GM21737 (cell line): ENCODE data around the gene STK32A.
A peak's percentile ranks its signal among the peaks of the same experiment; 100 is the strongest.

ENCODE experiments used
- ATAC-seq: cut with Tn5 transposase; IDR thresholded peaks from one replicate; pipeline ENCODE4 v1.9.1; 2021; ENCODE audit warnings: mild to moderate bottlenecking, moderate library complexity; ENCODE audit not compliant: unreplicated experiment

STK32A gene

GRCh38 chr5:147388184-147389108 is 153.6 kb downstream of the STK32A start:
- no peak for ATAC-seq

GRCh38 chr5:147390654-147391225 is 155.9 kb downstream of the STK32A start:
- ATAC-seq: no peak

DNA sequence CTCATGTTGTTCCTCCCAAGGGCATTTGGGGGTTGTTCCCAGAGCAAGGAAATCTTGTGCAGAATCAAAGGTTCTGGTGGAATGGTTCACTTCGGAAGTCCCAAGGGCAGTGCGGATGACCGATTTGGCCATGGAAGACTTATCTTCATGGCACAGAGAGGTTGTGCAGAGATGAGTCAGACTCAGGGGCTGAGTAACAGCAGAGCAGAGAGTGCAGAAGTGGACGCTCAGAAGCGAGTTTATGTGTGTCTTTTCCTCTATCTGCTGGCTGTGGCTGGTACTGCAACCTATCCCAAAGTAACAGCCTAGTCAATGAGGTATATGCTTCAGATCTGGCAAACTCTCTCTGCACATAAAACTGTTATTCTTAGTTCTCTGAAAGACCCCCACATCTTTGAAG is 157.0 kb downstream of the STK32A start:
- ATAC-seq: peak; percentile 78

DNA sequence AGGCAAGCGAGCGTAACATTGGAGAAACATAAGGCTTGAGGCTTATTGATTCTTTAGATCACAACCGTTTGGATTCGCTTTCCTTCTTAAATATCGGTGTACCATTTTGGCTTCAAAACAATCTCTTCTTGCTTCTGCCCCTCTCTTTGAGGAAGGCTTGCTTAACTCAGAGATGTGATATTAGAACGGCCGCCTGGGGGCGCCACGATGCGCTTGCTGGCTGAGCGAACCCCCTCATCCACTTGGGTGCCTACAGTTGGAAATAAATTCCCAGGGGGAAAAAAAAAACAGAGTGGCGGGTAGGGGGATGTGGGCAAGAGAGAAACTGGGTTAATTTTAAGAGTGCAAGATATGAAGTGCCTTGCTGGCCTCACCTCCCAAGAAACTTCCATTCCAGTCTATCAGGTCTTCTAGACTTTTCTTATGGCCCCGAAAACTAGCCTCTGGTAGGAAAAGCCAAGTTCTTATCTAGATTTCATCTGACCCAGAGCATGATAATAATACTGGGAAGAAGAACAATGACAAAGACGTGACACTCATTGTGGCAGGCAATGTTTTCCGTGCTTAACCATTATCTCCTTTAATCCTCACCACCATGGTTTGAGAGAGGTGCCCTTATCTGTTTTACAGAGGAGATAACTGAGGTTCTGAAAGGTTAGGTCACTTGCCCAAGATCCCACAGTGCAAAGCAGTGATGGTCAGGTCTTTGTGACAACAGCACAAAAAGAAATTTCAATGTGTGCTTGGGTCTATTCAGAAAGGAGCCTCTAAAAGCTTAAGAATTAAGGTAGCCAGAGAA is 159.2 kb downstream of the STK32A start:
- no peak for ATAC-seq

DNA sequence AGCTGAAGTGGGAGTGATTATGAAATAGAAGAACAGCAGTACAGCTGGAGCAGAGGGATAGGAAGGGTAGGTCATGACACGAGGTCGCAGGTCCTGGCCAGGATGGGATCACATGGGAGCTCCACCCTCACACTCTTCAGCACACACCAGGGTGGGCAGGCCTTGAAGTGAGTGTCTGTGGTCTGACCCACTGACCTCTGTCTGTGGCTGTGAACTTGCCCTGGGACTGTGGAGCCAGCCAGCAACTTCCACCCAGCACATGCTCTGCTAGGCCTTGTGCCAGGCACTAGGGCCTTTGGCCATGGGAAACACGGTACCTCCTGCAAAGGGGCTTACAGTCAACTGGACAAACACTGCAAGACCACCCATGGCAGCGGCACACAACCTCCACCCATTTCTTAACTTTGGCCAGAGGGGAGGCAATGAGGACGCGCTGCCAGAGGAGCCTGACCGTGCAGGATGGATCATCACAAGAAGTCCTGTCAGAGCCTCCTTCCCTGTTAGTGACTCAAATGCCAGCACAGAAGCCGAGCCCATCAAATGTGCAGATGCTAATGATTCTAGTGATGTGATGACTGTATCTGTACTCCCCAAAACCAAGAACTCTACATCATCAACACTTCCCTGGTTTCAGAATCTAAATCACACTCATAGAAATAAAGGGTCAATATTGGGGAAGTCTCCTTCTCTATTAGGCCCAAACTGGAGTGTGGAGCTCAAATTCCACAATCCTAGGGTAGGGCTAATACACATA is 161.4 kb downstream of the STK32A start:
- no peak for ATAC-seq

DNA sequence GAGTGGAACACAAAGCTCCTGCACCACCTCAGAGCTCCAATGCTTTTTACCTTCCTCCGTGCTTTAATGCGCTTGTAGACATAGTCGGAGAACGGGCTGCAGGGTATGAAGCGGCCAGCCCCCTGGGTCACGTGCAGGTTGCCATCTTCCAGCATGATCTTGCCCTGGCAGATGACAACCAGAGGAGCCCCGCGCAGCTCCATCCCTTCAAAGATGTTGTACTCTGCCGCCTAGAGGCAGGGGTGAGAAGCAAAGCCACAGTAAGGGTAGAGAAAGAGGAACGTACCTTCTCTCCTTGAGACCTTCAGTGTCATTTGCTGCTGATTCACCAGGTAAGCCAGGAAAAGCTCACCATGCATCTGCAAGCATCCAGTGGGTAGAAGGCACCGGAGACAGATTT is 162.8 kb downstream of the STK32A start:
- no peak for ATAC-seq

DNA sequence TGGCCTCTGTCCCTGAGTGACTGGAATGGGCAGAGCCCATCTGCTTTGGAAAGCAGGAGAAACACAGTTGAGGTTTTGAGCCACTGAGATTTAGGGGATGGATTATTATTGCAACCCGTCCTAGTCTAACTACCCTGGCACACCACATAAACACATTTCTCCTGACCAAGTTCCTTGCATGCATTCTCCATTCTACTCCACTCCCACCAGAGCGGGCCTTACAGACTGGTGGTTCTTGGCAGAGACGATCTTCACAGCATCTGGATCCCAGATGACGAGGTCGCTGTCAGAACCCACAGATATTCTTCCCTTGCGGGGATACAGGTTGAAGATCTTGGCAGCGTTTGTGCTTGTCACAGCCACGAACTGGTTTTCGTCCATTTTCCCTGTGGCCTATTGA is 164.0 kb downstream of the STK32A start:
- no peak for ATAC-seq

DNA sequence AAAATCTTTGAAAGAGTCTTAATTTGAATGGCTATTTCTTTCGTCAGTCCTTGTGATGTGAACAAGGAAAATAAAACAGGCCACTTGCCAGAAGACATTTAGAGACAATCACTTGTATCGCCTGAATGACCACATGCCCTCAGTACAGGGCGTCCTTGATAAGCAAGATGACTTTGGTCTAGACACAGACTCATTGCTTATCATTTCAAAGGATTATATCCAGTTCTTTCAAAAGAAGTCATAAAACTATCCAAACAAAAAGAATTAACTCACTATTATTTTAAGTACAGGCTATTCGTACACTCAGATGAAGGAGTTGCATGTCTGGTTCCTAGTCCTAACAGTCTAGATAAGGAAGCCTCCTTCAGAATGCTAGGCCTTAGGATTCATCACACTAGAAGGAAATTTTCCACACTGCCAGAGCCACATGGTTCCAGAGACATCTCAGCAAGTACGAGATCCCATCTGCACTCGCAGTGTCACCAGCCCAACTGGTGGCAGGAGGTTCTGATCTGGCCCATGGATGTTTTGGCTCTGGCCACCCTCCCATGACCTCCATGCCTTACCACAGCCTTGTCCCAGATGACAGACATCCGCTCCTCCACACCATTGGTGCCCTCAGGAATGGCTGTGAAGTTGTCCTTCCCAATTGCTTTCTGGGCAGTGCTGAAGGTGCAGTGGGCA is 165.4 kb downstream of the STK32A start:
- no peak for ATAC-seq

- no peak for ATAC-seq
Observed at GRCh38 chr5:147400881-147401280, 166.1 kb downstream of the STK32A start.

GRCh38 chr5:147403651-147404640 is 169.1 kb downstream of the STK32A start:
- ATAC-seq: peak; percentile 91

GRCh38 chr5:147404706-147405105 is 169.9 kb downstream of the STK32A start:
- peak; percentile 18 for ATAC-seq

DNA sequence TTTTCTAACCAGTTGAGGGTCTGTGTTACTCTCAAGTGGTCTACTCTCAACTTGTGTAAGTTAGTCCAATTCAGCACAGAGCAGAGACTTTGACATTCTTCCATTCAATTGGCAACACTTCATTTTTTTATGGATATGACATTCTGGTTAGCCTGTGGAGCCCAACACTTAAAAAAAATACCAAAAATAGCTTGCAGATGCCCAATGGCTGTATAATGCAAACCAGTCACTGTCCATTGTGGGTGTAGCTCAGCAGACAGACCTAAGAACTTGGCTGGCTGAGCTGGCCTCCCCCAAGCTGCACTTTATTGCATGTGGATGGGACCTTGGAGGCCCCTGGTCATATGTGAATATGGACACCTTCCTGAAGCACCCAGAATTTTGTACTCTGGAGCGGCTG is 171.8 kb downstream of the STK32A start:
- ATAC-seq: no peak

DNA sequence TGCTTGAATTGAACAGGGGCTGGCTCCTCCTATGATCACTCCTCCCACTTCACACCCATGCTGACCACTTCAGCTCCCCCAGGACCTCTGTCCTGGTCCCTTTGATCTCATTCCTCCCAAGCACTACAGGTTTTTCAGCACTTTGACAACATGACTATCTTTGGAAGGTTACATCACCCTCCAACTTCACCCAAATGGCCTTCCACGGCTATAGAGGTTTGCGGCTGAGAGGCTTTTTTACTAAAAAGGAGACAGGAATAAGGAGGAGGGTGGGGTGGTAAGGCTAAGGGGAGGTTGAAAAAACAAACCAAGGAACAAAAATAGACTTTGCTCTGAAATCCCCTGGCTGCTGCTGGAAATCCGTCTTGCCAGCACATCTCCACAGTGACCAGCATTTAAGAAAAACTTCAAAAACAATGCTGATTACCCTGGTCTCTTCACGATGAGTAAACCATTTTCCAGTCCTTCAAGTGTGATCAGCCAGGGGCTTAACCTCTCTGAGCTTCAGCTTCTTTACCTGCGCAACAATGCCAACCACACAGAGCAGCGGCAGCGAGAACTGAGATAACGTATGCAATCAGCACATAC is 172.4 kb downstream of the STK32A start:
- ATAC-seq: no peak

DNA sequence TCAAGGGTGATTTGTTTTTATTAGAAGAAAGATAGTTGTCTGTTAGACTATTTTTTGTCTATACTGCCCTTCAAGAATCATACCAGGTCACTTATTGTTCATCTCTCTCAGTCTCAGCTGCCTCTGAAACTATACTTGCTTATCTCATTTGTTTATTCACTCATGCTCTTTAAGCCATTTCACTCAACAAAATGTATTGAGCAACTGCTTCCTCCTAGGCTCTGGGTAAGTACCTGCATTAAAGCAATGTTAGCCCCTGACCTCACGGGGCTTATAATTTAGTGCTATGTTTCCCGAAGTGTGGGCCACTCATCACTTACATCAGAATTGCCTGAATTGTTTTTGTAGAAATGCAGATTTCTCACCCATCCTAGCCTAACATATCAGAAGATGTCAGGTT is 174.2 kb downstream of the STK32A start:
- ATAC-seq: no peak

GRCh38 chr5:147410496-147411358 is 175.9 kb downstream of the STK32A start:
- no peak for ATAC-seq

DNA sequence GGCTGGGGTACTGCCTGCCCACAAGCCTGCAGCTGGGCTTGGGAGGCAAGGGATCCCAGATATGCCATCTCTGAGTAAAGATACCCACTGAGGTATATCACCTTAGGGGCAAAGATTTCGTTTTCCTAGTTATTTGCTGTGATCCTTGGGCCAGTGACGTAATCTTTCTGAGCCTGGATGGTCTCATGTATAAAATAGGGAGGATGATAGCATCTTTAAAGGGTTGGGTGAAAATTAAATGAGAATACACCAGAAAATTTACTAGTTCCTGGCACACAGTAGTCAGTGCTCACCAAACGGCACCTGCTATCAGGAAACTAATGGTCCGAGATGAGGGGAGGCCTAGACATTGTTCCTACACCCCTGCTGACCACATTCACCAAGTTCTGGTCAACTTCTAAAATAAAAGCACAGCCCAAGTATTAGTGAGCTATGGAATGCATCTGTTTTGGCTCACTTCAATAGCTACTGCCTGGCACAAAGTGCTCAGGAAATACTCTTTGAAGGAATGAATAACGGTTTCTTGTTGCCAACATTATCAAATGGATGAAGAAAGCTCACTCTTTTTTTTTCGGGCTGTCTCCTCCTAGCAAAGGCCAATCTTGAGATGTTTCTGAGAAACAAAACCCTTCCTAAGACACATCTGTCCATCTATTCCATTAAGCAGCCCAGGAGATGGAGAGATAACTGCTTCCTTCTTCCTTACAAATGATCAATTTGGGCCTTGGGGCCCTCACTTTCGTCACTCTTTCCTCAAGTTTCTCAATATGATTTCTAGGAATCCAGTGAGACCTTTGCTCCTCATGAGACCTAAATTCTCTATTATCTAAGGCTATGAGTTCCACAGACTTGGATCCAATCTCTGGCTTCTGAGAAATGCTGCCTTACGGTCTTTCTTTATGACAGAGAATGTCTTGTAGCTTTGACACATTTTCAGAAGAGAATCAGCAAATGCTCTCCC is 176.8 kb downstream of the STK32A start:
- no peak for ATAC-seq

DNA sequence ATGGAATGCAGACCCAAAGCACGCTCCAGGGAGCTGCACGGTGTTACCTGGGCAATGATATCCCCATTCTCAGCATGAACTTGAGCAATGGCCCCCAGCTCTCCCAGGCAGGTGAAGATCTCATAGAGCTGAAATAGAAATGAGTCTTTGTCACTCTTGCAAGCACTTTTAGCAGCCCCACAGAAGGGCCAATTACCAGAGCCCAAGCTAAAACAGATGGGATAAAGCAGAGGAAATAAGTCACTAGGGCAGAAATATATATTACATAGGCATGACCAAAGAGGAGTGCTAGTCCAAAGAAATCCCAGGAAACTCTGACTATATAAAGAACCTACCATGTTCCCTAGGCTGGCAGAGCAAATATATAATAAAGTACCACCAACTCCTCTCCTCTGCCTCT is 177.7 kb downstream of the STK32A start:
- no peak for ATAC-seq
